HG03520 (cell line): ENCODE data around the gene RHOJ.

ENCODE experiments used
- ATAC-seq: cut with Tn5 transposase; IDR thresholded peaks from one replicate; pipeline ENCODE4 v1.9.1; 2021; ENCODE audit warnings: mild to moderate bottlenecking, moderate library complexity; ENCODE audit not compliant: unreplicated experiment

Gene RHOJ

DNA sequence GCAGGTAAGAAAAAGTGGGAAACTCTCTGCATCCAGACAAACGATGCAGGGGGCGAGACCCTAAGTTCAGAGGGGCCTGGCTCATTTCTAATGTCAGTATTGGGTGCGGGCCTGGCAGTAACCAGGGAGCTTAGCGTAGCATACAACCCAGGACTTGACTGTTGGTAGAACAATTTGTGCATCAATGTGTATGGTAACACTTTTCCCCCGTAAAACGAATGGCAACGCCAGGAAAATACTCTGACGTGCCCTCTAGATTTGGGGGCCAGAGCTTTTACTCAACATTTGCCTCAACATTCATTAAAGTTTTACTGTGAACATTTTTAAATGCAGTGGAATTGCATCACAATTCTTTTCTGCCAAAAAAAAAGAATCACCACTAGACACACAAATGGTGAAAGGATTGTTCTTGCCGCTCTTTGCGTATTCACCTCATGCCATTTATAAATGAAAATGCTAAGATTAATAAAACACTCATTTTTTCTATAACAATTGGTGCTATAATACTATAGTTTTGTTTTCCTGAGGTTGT lies 867 bp downstream of the RHOJ start:
- ATAC-seq = no peak

DNA sequence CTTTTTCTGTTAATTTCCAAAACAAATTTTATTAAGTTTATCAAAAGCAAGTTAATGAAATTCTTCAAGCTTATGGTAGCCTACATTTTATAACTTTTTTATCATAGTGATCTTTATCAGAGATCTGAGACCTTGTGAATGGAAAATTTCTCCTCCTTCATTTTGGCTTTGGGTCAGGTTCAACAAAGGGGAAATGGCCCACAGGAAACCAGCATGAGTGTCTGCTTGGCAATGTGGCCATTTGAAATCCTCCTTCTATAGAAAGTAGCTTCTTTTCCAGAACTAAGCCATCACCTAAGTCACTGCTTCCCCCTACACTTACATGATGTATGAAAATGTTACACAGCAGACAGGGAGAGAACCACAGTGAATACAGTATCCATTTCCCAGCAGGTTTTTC lies 1.6 kb downstream of the RHOJ start:
- ATAC-seq = no peak

DNA sequence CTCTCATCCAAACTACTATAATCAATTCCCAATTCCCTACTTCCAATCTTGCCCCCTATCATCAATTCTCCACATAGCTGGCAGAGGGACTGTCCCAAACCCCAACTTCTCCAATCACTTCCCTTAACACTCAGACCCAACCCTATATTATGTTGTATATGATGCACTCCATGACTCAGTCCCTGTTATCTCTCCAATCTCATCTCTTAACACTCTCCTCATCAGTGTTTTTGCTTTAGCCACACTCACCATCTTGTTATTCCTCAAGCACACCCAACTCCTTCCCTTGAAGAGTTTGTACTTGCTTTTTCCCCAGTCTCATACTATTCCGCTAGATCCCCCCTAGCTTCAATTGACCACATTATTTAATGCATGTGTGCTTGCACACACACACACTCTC lies 4.9 kb downstream of the RHOJ start:
- no peak for ATAC-seq

DNA sequence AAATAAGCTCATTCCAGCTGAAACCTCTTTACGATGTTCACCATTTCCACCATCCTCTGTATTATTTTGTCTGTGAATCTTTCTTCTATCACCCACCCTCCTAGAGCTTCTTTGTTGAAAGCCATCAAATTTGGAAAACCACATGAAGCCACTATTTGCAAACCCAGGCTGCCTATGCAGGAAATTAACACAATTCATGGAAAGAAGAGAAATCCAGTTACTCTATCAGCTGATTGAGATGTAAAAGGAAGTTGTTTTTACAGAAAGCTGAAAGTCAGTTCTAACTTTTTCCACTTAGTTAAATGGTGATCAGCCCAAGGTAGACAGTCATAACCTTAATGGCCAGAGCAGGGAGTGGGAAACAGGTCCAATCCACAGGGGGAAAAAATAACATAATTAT lies 6.6 kb downstream of the RHOJ start:
- no peak for ATAC-seq

DNA sequence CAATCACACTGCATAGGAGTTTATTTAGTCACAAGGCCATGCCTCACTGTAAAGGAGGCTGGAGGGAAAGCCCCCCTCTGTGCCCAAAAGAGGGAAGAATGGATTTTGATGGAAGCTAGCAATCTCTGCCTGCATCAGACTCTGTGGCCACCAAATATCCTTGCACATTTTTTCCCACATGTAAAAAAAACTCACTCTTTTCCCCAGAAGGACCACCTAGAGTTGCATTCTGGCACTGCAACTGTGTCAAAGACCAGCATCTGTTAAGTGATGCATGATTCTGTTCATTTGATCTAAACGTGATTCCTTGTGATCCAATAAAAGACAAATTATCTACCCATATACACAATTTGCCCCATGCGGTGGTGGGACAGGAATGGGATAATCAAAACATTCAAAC lies 8.0 kb downstream of the RHOJ start:
- no peak for ATAC-seq

DNA sequence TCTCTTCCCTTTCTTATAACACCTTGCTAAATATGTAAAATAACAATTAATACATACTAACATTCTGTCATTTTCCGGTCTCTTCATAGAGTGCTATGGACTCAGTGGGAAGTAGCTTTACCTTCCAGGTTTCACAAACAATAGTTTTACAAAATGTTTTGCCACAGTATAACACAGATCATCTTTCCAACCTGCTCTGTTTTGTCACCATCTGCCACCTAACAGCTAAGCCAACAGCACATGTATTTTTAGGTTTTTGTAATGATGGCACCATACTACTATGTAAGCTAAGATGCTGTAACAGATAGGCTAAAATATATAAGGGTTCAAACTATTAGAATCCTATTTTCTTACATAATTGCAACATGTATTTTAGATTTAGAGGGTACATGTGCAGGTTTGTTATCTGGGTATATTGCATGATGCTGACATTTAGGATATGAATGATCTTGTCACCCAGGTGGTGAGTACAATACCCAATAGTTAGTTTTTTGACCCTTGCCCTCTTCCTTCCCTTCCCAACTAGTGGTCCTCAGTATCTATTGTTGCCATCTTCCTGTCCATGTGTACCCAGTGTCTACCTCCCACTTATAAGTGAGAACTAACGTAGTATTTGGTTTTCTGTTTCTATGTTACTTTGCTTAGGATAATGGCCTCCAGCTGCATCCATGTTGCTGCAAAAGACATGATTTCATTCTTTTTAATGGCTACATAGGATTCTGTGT lies 8.7 kb downstream of the RHOJ start:
- no peak for ATAC-seq

DNA sequence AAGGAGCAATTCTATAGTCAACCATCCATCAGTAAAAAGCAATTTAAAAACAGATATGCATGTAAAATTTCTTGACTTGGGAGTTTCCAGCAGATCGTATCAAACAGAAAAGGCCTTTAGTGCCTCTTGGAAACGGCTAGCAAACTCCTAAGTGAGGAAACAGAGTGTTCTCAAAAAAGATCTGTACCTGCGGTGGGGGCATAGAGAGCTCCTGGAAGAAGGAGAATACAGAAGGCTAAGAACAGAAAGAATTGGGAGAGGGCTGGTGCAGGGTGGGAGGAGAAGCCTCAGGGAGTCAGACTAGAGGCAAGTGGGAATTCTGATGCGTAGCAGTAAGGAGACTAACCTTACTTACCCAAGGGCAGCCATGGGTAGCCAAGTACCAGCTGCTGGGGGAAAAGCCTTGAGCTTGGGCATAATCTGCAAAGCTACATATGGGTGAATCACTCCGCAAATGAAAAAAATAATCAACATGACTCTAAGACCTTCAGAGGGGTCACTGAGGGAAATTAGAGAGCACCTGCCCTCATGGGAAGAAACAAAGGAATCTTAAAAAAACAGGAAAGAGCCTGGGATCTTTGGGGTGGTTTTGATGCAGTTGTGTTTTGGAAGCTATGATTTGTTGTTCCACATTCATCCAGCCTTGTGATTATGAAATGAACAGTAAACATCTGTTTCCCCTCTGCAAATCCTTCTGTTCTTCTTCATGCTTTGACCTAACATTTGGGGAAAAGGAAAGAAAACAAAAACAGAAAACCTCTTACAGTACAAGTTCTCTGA lies 10.4 kb downstream of the RHOJ start:
- no peak for ATAC-seq

DNA sequence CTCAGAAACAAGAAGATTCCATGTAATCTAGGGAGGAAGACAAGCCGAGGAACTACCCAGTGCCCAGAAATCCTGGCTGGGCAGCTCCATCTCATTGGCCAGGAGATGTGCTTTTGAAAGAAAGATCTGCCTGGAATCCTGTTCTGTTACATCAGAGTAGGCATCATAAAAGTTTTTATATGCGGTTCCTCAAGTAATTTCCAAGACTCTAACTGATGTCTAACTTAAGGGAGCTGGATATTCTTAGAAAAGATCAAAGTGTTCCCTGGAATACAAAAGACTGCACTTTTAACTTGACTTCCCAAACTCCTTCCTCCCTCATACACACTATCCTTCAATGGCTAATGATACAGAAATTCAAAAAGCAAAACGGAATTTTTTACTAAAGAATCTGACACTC lies 16.3 kb downstream of the RHOJ start:
- no peak for ATAC-seq

DNA sequence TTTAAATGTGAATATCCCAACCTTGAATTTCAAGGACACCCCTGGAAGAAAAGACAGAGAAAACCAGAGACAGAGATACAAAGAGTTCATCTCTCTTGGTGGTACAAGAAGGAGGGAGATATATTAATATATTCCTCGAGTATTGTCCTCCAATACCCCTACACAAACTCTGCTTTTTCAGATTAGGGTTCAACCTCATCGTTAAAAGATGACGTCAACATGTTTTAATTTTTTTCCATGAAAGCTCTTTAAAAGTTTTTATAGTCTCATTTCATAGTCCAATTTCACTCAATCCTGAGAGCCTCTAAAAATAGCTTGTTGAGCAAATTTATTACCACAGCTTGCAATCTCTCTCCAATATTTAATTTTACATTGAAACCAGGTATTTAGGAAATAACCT lies 19.4 kb downstream of the RHOJ start:
- no peak for ATAC-seq

DNA sequence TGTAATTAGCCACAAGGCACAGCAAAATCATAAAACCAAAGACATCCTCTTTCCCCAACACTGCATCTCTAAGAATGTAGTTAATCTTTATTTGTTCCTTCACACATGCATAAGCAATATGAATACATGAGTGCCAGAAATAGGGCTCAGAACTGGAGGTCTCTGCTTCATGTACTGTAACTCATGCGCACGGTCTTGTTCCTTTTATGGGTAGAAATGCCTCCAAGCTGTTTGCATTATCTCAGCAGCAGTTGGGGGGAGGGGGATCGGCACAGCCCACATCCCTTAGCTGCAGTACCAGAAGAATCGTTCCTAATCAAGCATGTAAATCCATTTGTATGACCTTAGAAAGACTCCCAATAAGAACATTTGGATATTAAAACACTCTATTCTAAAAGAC lies 20.0 kb downstream of the RHOJ start:
- ATAC-seq = no peak

DNA sequence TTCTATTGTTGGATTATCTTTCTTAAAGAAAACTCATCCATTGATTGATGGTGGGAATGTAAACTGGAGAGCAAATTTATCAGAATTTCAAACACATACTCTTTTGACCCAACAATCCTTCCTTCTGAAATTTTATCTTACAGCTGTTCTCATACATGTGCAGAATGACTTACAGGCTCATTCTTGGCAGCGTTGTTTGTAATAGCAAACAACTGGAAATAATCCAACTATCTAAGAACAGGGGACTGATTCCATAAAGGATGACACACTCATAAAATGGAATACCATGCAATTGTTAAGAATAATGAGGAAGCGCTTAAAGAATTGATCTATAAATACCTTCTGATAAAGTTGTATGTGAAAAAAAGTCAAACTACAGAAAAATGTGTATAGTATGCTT lies 24.0 kb downstream of the RHOJ start:
- ATAC-seq = no peak

DNA sequence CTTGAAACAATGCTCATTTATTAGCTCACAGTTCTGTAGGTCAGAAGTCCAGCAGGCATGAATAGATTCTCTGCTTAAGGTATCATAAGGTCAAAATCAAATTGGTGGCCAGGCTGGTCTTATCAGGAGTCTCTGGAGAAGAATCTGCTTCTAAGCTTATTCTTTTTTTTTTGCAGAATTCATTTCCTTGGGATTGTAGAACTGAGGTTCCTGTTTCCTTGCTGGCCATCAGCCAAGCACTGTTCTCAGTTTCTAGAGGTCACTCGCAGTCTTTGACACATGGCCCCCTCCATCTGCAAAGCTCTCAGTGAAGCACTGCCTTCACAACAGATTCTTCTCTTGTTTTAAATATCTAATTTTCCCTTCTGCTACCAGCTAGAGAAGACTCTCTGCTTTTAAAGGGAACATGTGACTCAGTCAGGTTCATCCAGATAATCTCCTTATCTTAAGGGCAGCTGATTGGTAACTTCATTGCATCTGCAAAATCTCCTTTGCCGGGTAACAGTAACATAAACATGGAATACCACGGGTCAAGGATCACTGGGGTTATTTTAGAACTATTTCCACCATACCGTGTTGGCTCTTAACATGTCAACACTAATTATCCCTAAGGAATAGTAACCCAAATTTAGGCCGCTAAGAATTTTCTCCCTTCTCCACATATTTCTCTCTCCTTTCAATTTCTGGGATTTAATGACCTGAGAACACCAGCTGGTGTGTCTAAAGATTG lies 25.3 kb downstream of the RHOJ start:
- ATAC-seq = no peak

DNA sequence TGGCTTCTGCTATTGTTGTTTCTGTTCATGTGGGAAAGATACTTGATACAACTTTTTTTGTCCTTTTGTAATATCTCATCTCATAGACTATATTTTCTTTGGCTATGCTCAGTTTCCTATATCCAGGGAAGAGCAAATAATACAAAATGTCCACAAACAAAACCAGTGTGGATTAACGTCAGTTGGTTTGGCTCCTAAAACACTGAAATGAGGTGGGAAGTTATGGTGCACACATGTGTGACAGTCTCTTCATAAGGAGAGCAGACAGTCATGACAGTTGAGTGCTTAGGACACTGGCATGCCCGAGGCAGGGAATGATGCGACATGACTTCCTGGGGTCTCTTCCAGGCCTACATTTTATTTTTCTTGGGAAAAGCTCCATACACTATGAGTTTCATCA lies 27.5 kb downstream of the RHOJ start:
- no peak for ATAC-seq

DNA sequence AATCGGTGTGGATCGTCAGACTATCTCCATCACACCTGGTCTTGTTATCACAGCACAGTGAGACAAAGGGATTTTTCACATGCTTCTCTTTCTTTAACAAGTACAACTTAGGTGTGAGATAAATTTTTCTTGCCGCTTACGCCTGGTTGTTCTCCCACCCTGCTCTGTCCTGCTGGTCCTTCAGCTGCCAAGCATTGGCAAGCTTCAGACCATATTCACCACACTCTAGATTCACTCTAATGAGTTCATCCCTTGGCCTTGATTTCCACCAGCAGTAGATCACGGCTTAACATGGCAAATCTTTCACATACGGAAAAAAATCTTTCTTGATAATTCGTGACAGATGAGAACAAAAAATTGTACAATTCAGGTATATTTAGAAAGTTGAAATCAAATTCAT lies 33.5 kb downstream of the RHOJ start:
- ATAC-seq = no peak

DNA sequence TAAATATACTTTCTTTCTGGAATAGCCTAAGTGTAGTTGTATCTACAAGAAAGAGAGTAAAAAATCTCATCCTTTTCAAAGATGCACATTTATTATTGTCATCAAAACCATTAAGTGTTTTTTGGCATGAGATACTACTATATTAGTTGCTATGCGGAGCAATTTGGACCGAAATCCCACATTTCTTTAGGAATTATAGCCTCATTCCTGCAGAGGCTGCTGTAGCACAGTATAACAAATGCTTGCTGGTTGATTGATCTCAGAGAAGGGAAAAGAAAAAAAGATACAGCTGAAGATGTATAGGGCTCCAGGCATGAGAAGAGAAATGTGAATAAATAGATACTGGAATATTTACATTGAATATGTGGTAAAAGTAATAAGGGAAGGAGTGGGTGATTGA lies 36.0 kb downstream of the RHOJ start:
- ATAC-seq = no peak

DNA sequence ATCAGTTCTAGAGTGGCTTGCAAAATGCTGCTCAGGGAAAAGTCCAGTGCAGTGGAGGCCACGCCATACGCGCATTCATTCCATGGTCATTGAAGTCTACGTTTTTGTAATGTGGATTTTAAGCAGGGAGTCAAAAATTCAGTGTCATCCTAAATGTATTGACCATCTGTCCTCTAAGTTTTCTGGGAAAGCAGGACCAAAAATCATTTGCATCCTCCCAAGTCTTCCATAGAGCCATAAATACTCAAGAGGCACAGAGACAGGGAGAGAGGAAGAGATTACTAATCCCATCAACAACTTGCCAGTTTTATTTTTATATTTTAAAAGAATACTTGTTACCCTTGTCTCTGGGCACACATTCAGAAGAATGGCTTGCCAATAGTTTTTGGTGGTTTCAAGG lies 36.9 kb downstream of the RHOJ start:
- ATAC-seq = no peak

DNA sequence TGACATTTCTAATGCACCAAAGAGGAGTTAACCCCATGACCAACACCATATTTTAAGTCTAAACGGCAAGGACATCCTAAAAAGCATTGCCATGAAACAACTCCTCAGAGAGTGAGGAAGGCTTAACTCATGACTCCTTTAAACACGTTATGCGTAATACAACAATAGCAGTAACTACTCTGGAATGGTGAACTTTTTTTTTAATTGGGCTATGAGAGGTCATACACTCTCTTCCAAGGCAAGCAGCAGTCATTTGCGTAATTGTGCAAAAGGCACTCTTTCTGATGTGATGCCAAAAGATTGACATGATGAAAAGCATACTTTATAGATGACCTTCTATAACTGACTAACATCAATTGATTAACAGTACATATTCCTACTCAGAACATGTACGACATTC lies 39.4 kb downstream of the RHOJ start:
- ATAC-seq = no peak

DNA sequence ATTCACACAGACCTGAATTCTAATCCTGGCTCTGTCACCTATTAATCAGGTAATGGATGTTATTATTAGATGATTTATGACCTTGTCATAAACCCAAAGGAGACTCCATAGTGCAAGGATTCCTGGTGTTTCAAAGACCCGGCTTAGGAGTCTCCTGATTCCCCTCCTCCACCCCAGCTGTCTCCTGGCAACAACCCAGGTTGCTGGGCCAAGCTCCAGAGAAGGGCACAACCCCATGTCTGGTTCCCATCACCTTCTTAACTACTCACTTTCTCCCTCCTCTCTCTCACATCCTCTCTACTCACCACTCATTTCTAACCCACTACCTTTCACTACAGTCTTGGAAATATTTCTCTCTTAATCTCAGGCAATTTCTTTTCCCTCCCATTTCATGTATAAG lies 41.6 kb downstream of the RHOJ start:
- ATAC-seq = no peak

DNA sequence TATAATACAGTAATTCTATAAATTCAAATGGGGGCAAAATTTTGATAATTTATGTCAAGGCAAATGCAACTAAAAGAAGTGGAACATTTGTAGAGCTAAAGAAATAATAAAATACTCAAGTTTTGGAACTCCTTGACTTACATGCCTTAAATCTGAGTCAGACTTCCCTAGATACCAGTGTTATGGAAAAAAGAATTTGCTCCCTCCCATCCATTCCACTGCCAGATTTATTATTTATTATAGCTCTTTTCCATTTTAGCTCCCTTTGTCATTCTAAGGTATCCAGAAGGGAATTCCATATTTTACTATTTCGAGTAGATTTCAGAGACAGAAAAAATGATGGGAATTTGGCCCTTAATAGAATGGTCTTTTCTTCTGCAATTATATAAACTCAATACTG lies 44.0 kb downstream of the RHOJ start:
- no peak for ATAC-seq

DNA sequence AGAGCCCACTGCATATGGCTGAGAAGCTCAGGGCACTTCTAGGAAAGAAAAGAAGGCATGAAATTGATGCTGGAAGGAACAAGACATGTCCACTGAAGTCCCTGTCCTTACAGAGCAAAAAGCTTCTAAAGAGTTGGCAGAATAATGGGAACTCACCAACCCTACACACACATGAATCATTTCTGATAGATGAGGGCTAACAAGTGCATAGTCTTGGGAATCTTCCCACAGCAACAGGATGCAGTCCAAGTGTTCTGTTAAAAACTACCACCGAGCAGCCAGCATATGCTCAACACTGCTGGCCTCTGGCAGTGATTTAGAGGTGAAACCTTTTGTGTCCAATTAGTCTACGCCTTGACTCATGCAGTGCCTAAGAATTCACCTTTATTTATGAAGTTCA lies 44.8 kb downstream of the RHOJ start:
- ATAC-seq = no peak

DNA sequence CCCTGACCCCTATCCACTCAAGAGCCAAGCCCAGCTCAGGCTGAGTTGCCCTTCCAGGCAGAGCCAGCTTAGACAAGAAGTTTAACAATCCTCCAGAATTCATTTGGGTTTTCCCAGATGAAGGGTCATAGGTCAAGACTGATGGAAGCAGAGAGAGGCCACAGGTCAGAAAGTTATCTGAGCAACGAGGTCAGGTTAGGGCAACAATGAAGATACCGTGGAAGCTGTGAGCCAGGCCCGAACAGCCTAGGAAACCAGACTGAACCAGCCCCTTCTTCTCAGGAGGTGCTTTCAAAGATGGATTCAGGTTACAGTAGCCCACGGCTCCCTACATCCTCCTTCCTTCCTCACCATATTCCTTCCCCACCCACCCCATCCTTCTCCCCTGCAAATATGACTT lies 53.1 kb downstream of the RHOJ start:
- no peak for ATAC-seq

DNA sequence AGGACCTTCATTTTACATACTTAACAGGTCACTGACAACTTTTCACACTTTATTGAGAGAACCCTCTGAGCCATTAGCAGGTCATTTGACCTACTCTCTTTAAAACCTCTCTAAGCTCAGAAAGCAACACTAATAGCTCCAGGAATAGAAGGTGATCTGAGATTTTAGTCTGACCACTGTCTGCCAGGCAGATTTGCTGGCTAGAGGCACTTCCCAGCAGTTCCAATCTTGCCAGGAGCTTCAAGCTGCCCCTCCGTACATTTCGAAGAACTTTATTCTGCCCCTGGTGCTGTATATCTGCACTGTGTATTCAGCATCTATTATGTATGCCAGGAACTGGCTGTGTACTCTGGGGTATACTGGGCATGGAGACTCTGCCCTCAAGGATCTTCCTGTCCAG lies 58.2 kb downstream of the RHOJ start:
- ATAC-seq = no peak
